ENCODE data around the gene KIAA0825.
A peak's percentile ranks its signal among the peaks of the same experiment; 100 is the strongest.

Gene KIAA0825, protein sequence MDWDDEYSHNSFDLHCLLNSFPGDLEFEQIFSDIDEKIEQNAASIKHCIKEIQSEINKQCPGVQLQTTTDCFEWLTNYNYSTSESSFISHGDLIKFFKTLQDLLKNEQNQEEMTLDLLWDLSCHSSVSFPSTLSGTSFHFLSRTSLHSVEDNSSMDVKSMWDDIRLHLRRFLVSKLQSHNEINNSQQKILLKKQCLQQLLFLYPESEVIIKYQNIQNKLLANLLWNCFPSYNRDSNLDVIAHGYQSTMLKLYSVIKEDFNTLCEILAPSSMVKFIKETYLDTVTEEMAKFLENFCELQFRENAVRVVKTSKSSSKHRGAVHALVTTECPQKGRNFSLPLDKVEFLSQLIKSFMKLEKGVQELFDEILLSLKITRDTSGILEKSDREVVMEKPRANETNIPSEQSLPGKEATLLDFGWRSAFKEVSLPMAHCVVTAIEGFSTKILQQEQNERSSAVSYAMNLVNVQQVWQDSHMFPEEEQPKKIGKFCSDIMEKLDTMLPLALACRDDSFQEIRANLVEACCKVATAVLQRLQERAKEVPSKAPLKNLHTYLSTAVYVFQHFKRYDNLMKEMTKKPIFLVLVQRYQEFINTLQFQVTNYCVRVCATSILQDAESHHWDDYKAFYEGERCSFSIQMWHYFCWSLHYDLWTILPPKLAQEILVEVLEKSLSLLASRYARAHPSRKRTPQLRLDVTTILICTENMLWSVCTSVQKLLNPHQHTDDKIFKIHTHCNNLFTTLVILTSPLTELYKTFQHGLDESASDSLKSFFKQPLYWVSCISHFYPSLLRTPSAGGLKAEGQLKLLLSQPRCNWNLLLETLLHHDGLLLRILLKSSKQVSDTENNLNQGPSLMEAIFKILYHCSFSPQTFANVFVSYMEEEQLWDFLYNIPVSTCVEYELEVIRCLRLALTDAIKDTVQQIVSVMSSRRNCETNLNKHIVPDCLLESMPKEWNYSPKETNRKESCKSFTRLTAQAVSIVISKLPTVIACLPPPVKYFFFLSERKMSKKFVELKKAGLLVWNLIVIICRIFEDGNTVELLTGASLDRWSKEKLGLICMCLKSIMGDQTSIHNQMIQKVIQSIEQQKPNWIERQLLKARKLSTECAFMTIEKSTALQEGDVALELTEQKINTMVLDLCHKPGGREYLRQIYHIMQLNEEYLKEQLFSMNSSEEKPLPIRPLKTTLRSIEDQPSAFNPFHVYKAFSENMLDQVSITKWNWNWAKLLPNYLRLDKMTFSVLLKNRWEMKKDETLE (N-terminal part only)
- total RNA-seq = 0.81 to 9.9 (median 4.1) reads per million in 17 experiments

GRCh38 chr5:94618493-94619328, at the start of gene KIAA0825, which contains the start of gene SLF1:
Gene KIAA0825 (minus strand): TSS chr5:94618604. CDS start chr5:94537126, 81,478 bp downstream.
Gene SLF1 (plus strand): TSS chr5:94618669. CDS start chr5:94628811, 10,142 bp downstream.
- peak; percentile 85 to 92 (median 90) for DNase-seq

DNA sequence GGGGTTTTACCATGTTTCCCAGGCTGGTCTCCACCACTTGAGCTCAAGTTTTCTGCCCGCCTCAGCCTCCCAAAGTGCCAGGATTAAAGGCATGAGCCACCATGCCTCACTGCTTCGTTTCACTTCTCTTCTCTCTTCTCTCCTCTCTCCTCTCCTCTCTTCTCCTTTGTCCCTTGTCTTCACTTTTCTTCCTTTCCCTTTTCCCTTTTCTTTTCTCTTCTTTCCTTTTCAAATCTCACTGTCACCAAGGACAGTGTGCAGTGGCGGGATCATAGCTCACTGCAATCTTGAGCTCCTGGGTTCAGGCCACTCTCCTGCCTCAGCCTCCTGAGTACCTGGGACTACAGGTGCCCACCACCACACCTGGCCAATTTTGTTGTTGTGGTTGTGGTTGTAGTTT, 49.5 kb upstream of the KIAA0825 start:
- DNase-seq = no peak

DNA sequence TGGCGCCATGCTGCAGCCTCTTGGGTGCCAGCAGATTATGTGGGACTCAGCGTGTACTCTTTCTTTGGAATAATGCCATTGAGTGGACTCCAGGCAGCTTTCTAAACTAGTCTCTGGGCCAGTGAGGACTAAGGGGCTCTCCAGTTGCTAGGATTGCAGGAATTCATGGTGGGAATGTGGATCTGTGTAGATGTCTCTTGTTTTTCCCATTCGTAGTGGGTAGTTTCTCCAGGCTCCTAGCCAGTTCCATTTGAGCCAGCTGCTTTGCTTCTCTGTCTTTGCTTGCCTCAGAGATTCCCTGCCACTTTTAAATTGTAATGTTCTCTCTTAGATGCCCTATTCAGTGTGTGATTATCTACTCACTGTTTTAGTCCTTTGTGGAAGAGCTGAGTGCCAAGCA, 42.7 kb upstream of the KIAA0825 start:
- no peak for DNase-seq

- no peak for DNase-seq
Observed at GRCh38 chr5:94660506-94660905, 42.1 kb upstream of the KIAA0825 start.

GRCh38 chr5:94658272-94658671, 39.9 kb upstream of the KIAA0825 start:
- DNase-seq = no peak

DNA sequence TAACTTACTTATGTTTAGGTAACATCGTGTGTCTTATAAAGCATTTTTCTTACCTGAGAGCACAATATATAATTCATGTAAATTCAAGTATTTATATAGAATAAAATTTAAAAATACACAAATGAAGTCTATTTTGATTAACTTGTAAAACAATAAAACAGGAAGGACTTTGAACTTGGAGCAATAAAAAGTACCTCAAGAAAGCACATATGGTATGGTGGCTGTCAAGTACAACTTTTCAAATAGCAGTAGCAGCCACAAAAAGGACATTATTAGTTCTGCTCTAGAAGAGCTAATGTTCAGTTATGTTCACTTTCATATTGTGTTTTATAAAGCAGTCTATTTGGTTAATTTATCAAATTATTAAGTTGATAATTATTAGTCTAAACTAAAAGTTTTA, 31.5 kb upstream of the KIAA0825 start:
- no peak for DNase-seq

GRCh38 chr5:94646758-94647157, 28.4 kb upstream of the KIAA0825 start:
- DNase-seq = no peak

GRCh38 chr5:94645053-94645452, 26.6 kb upstream of the KIAA0825 start:
- no peak for DNase-seq

DNA sequence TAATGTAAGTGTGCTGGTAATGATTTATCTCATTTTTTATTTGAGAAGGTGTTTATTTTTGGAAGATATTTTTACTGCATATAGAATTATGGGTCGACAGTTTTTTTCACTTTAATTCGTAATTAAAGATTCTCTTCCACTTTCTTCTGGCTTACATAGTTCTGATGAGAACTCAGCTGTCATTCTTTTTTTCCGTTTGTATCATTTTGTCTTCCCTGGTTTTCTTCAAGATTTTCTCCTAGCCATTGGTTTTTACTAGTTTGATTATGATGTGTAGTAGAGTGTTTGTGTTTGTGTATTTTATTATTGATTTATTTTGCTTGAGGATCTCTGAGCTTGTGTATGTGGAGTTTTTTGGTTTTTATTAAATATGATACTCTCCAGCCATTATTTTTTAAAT, 21.8 kb upstream of the KIAA0825 start:
- DNase-seq = no peak

GRCh38 chr5:94632024-94632423, 13.6 kb upstream of the KIAA0825 start:
- no peak for DNase-seq

DNA sequence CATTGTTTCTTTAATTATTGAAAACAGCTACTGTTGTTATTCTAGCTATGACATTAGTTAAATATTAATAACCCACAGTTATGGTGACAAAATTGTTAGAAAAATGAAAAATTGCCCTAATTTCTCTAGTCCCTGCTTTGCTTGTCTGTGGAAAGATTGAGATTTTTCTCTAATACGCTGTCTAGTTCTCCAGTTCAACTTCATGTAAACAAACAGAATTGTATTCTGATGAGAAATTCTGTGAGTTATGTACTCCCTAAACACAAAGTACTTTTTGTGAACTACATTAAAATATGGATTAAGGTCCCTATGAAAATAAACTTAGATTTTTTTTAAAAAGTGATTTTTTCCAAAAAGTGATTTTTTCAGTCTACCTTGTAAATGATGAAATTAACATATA, 8.8 kb upstream of the KIAA0825 start:
- no peak for DNase-seq

GRCh38 chr5:94623877-94624276, 5.5 kb upstream of the KIAA0825 start:
- DNase-seq = no peak

GRCh38 chr5:94623011-94623410, 4.6 kb upstream of the KIAA0825 start:
- no peak for DNase-seq

DNA sequence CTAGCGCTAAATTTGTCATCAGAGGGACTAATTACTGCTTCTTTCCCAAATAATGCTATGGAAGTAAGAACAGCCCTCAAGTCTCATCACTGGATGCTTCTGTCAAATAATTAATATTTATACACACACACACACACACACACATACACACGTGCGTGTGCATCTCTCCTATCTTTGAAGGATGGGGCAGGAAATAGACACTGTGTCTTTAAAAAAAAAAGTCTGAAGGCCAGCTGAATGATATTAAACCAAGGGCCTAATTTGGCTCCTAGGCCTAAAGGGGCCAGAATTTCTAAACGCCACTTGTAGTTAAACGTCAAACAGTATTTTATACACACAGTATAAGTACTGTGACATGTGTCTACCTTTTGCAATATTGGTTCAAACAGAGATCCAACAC, 3.4 kb upstream of the KIAA0825 start:
- DNase-seq = no peak

DNA sequence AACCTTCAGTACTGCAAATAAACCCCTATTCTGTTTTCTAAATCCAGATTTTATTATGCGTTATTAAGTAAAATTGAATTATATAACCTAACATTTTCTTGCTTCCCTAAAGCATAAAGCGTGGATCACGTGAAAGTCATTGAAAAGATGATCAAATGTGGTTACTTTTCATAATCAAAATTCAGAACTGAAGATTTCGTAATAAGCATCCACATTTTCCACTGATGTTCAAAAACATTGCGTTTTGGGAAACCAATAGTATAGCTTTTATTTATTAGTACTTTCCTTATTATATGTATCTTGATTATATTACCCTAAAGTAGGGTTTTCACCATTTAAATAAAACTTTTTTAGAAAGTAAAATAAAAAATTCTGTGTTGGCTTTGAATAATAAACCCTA, 1.9 kb upstream of the KIAA0825 start:
- DNase-seq = no peak

GRCh38 chr5:94618029-94618492, 343 bp downstream of the KIAA0825 start:
- DNase-seq = peak; percentile 71 to 84 (median 74)

DNA sequence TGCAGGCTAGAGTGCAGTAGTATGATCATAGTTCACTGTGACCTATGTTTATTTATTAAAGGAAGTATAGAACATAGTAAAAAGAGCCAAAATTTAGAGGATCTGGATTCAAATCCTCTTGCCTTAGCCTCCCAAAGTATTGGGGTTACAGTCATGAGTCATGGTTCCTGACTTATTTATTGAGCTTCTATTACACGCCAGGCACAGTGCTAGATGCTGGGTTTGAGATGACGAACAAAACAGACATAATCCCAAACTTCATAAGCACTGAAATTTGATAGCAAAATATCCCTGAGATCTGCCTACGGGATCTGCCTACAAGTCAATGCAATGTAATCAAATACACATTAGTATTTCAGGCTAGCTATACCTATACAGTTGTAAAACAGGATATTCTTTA, 2.5 kb downstream of the KIAA0825 start:
- no peak for DNase-seq

- DNase-seq = no peak
Observed at GRCh38 chr5:94614156-94614805, 4.1 kb downstream of the KIAA0825 start.

- peak in 3 of 4 experiments; percentile 2 to 6 (median 6) for DNase-seq
Observed at GRCh38 chr5:94613583-94613982, 4.8 kb downstream of the KIAA0825 start.

DNA sequence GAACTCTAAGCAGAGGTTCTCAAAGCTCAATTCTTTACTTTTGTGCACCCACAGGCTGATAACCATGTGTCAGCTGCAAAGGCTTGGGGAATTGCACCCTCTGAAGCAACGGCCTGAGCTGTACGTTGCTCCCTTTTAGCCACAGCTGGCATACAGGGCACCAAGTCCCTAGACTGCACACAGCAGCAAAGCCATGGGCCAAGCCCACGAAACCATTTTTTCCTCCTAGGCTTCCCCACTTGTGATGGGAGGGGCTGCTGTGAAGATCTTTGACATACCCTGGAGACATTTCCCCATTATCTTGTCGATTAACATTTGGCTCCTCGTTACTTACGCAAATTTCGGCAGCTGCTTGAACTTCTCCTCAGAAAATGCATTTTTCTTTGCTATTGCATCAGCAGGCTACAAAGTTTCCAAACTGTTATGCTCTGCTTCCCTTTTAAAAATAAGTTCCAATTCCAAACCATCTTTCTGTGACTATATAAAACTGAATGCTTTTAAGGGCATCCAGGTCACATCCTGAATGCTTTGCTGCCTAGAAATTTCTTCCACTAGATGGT, 23.0 kb downstream of the KIAA0825 start:
- peak; percentile 49 to 71 (median 58) for DNase-seq
